Measurements from ENCODE around the gene RGS3.

RGS3 gene

DNA sequence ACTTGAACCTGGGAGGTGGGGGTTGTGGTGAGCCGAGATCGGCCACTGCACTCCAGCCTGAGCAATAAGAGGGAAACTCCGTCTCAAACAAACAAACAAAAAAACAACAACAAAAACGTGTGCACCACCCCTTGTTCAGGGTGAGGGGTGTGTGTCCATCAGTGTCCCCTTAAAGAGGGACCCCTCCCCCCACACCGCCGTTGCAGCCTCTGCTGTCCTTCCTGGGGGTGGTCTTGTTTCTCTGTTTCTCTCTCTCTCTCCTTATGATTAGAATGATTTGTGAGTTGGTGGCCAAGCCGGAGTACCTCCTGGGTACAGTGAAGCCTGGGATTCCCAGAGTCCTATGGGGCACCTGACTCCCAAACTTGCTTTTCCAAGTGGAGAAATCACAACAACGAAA, 49.6 kb downstream of the RGS3 start:
- TF ChIP-seq EZH2 (optimal IDR thresholded peaks at IDR 0.05; ENCODE audit: low read depth, low read length) (no peak), CTCF (IDR thresholded peaks at IDR 0.05; ENCODE audit: low read length) (no peak), EZH2phosphoT487 (IDR thresholded peaks at IDR 0.05; ENCODE audit: low read length) (no peak)
- Histone ChIP-seq H3K4me2 (ENCODE audit: low read depth, low read length) (no peak overlapping the region), H3K4me3 (ENCODE audit: low read length) (no peak overlapping the region), H4K20me1 (ENCODE audit: insufficient read depth, low read length) (no peaks in the 10 kb centered on the region), H3F3A (ENCODE audit: insufficient read depth, low read length) (peaks cover 9% of the 10 kb centered on the region; the same call in 1 of the 2 replicates), H2AFZ (ENCODE audit: low read length) (no peak overlapping the region), H3K27ac (ENCODE audit: low read length) (no peak overlapping the region), H3K4me1 (ENCODE audit: low read length) (peaks cover 13% of the 10 kb centered on the region), H3K27me3 (replicated peaks; ENCODE audit: insufficient read depth, low read length) (no peaks in the 10 kb centered on the region), H3K36me3 (replicated peaks; ENCODE audit: insufficient read depth, low read length) (no peaks in the 10 kb centered on the region), H3K9ac (ENCODE audit: low read length) (no peak overlapping the region), H3K9me2 (replicated peaks; ENCODE audit: insufficient read depth, low read length) (no peaks in the 10 kb centered on the region), H3K79me2 (ENCODE audit: low read length) (peaks cover 7% of the 10 kb centered on the region; the same call in 1 of the 2 replicates), H3K9me3 (replicated peaks; ENCODE audit: insufficient read depth, low read length) (no peaks in the 10 kb centered on the region)
- no peak for DNase-seq

- no peak overlapping the region for H3K4me2 ChIP-seq (ENCODE audit: low read depth, low read length)
Observed at GRCh38 chr9:113513536-113513935, 50.0 kb downstream of the RGS3 start.

GRCh38 chr9:113514061-113514460, 50.5 kb downstream of the RGS3 start:
- Histone ChIP-seq H3K9me3 (replicated peaks; ENCODE audit: insufficient read depth, low read length) (no peaks in the 10 kb centered on the region), H3K79me2 (ENCODE audit: low read length) (peaks cover 17% of the 10 kb centered on the region; the same call in 1 of the 2 replicates), H3K4me1 (ENCODE audit: low read length) (peaks cover 22% of the 10 kb centered on the region), H2AFZ (ENCODE audit: low read length) (no peak overlapping the region), H3K27me3 (replicated peaks; ENCODE audit: insufficient read depth, low read length) (no peaks in the 10 kb centered on the region), H3K9me2 (replicated peaks; ENCODE audit: insufficient read depth, low read length) (no peaks in the 10 kb centered on the region), H3K27ac (ENCODE audit: low read length) (no peak overlapping the region), H3F3A (ENCODE audit: insufficient read depth, low read length) (peaks cover 9% of the 10 kb centered on the region; the same call in 1 of the 2 replicates), H3K4me3 (ENCODE audit: low read length) (no peak overlapping the region), H3K9ac (ENCODE audit: low read length) (no peak overlapping the region), H3K4me2 (ENCODE audit: low read depth, low read length) (no peak overlapping the region), H3K36me3 (replicated peaks; ENCODE audit: insufficient read depth, low read length) (no peaks in the 10 kb centered on the region), H4K20me1 (ENCODE audit: insufficient read depth, low read length) (no peaks in the 10 kb centered on the region)
- DNase-seq = no peak
- TF ChIP-seq EZH2phosphoT487 (IDR thresholded peaks at IDR 0.05; ENCODE audit: low read length) (no peak), CTCF (IDR thresholded peaks at IDR 0.05; ENCODE audit: low read length) (no peak), EZH2 (optimal IDR thresholded peaks at IDR 0.05; ENCODE audit: low read depth, low read length) (no peak)

More at GRCh38 chr9:113513536-113513935, 50.0 kb downstream of the RGS3 start:
- Histone ChIP-seq H4K20me1 (ENCODE audit: insufficient read depth, low read length) (no peaks in the 10 kb centered on the region), H3K9ac (ENCODE audit: low read length) (no peak overlapping the region), H3K4me3 (ENCODE audit: low read length) (no peak overlapping the region), H3K79me2 (ENCODE audit: low read length) (peaks cover 11% of the 10 kb centered on the region; the same call in 1 of the 2 replicates), H3K9me3 (replicated peaks; ENCODE audit: insufficient read depth, low read length) (no peaks in the 10 kb centered on the region), H2AFZ (ENCODE audit: low read length) (no peak overlapping the region), H3K27ac (ENCODE audit: low read length) (no peak overlapping the region), H3K4me1 (ENCODE audit: low read length) (peaks cover 17% of the 10 kb centered on the region), H3F3A (ENCODE audit: insufficient read depth, low read length) (peaks cover 9% of the 10 kb centered on the region; the same call in 1 of the 2 replicates), H3K9me2 (replicated peaks; ENCODE audit: insufficient read depth, low read length) (no peaks in the 10 kb centered on the region), H3K27me3 (replicated peaks; ENCODE audit: insufficient read depth, low read length) (no peaks in the 10 kb centered on the region), H3K36me3 (replicated peaks; ENCODE audit: insufficient read depth, low read length) (no peaks in the 10 kb centered on the region)
- no peak for DNase-seq
- TF ChIP-seq EZH2phosphoT487 (IDR thresholded peaks at IDR 0.05; ENCODE audit: low read length) = no peak
- TF ChIP-seq EZH2 (optimal IDR thresholded peaks at IDR 0.05; ENCODE audit: low read depth, low read length) = no peak
- TF ChIP-seq CTCF (IDR thresholded peaks at IDR 0.05; ENCODE audit: low read length) = no peak

Data from MM.1S (cell line).